ENCODE measurements around the gene MEGF8. TPM values are rescaled to one million over a fixed set of nuclear protein-coding genes. Genes with fewer than 3 reads are reported as not detected.
A peak's percentile ranks its signal among the peaks of the same experiment; 100 is the strongest.

MEGF8 gene
- total and polyA plus RNA-seq, 2 of the 8 experiments (the other 6 are each of a cell fraction or from before 2014, with no cell fraction given): 13.0 to 23.7 TPM

DNA sequence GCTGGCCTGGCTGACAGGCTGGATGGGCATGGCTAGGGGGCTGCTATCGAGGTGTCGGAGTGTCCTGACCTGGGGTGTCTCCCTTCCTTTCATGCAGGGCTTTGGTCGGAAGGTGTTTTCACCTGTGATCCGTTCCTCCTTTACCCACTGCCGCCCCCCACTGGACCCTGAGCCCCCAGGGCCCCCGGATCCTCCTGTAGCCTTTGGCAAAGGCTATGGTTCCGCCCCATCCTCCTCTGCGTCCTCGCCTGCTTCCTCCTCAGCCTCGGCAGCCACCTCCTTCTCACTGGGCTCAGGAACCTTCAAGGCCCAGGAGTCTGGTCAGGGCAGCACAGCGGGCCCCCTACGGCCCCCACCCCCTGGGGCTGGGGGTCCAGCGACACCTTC, 35.3 kb upstream of the MEGF8 start:
- Histone ChIP-seq H3K9me3 (ENCODE audit: insufficient read depth in 2 of 2, low read depth in 1 of 2, low read length in 1 of 2) (no peaks in the 10 kb centered on the region), H3K4ac (replicated peaks; ENCODE audit: insufficient read length, low read depth, low read length) (no peak overlapping the region), H3K23me2 (ENCODE audit: low read depth, low read length) (peaks cover 2% of the 10 kb centered on the region), H3K79me1 (ENCODE audit: low read depth, low read length) (peaks cover 17% of the 10 kb centered on the region), H2AK5ac (ENCODE audit: low read depth, low read length) (no peak overlapping the region), H2BK20ac (ENCODE audit: low read length) (no peak overlapping the region), H3K4me1 (replicated peaks in 1 of 4; ENCODE audit: control insufficient read depth in 3 of 4, insufficient read depth in 4 of 4, low read length in 3 of 4) (peaks cover 0 to 10% (median 5%) of the 10 kb centered on the region in 4 experiments; a peak in 4 of 7 replicates), H3K27me3 (replicated peaks in 1 of 4; ENCODE audit: control insufficient read depth in 3 of 4, extremely low read depth in 1 of 4, insufficient read depth in 3 of 4, low read length in 3 of 4) (no peaks in the 10 kb centered on the region), H2BK12ac (ENCODE audit: low read depth, low read length) (no peak overlapping the region), H4K5ac (ENCODE audit: insufficient read length, low read depth, low read length) (no peak overlapping the region), H2AFZ (ENCODE audit: low read length) (no peak overlapping the region), H3K79me2 (ENCODE audit: control insufficient read depth in 1 of 2, insufficient read depth in 2 of 2, low read length in 2 of 2) (peaks cover 0 to 12% of the 10 kb centered on the region in 2 experiments; a peak in 2 of 4 replicates), H3K56ac (replicated peaks; ENCODE audit: insufficient read length, low read depth, low read length) (no peak overlapping the region), H2BK5ac (ENCODE audit: low read depth, low read length) (no peak overlapping the region), H4K20me1 (replicated peaks in 1 of 2; ENCODE audit: control insufficient read depth in 1 of 2, insufficient read depth in 2 of 2, low read length in 2 of 2) (peaks cover 3 to 18% of the 10 kb centered on the region in 2 experiments), H3K14ac (ENCODE audit: insufficient read length) (no peak overlapping the region), H3K27ac (ENCODE audit: low read depth, low read length) (no peak overlapping the region), H3K4me2 (ENCODE audit: insufficient read depth in 1 of 2, low read depth in 2 of 2, low read length in 2 of 2) (no peak overlapping the region), H4K8ac (ENCODE audit: extremely low read depth, insufficient read depth, low read length) (no peak overlapping the region), H2BK120ac (replicated peaks; ENCODE audit: low read depth, low read length) (no peak overlapping the region), H3K18ac (ENCODE audit: extremely low read depth, low read length) (no peak overlapping the region), H2BK15ac (ENCODE audit: low read length) (no peak overlapping the region), H4K91ac (replicated peaks; ENCODE audit: insufficient read length, low read length) (no peak overlapping the region), H3K4me3 (ENCODE audit: extremely low read depth in 1 of 4, insufficient read depth in 2 of 4, low read depth in 3 of 4, low read length in 4 of 4) (no peak overlapping the region), H3K23ac (ENCODE audit: insufficient read length) (no peak overlapping the region), H3K9ac (replicated peaks in 1 of 4; ENCODE audit: extremely low read depth in 1 of 4, low read depth in 3 of 4, low read length in 3 of 4) (no peak overlapping the region), H3K36me3 (ENCODE audit: control insufficient read depth in 2 of 4, insufficient read depth in 4 of 4, low read length in 3 of 4) (peaks cover 13 to 66% (median 54%) of the 10 kb centered on the region in 4 experiments; a peak in 7 of 8 replicates)
- ChIA-PET CTCF (ENCODE audit: partially characterized antibody) (interaction anchor here (0.9 to 10.6 kb wide), 5 partner anchors 6 to 43 kb away, joined by 3 to 155 read pairs (median 12); partner anchors contain the start of gene GSK3A), POLR2A (ENCODE audit: partially characterized antibody) (interaction anchor here (0.7 to 3.0 kb wide), 5 partner anchors 8 to 87 kb away, joined by 3 to 18 read pairs (median 4); partner anchors contain the start of gene PAFAH1B3)
- DNase-seq (ENCODE audit: low read depth in 1 of 2, low spot score in 2 of 2) (peak in 1 of 2 experiments; percentile 50), FAIRE-seq (no peak)
- TF ChIP-seq SRF (IDR thresholded peaks at IDR 0.05; ENCODE audit: low read depth, low read length): no peak
- WGBS, 2 experiments (ENCODE audit: extremely low coverage in 1 of 2, insufficient coverage in 1 of 2, insufficient read length in 1 of 2, insufficient replicate concordance in 2 of 2, low coverage in 1 of 2, low lambda C conversion rate in 2 of 2, missing lambda C conversion rate in 1 of 2): 94% methylated on average over 13 of the region's 13 CpGs; no CpG with 5 or more reads in 1 of the 2 experiments
